GM23338 (cell line): ENCODE data around the gene PRKG2. TPM values are rescaled to one million over a fixed set of nuclear protein-coding genes. Genes with fewer than 3 reads are reported as not detected.

Experiments used
- ATAC-seq: fragments of 200-7000 bp; cut with Tn5 transposase; 3 replicates; pipeline ENCODE4 v1.9.1; 2020
- DNase-seq: peaks from one replicate; pipeline ENCODE4 v3.0.0-alpha.2; 2015; ENCODE audit warnings: low spot score
- H2AFZ ChIP-seq: fragments of 200-600 bp; sonication (generic); 2 replicates; pipeline ENCODE4 v1.8.0; 2016; ENCODE audit warnings: antibody characterized with exemption, mild to moderate bottlenecking, moderate library complexity
- H3F3A ChIP-seq: fragments of 200-600 bp; sonication (generic); replicated peaks from 2 replicates; pipeline ENCODE4 v1.8.0; 2017; ENCODE audit warnings: antibody characterized with exemption, mixed run types, low read depth
- H3K27ac ChIP-seq: fragments of 200-600 bp; sonication (generic); 2 replicates; pipeline ENCODE4 v1.6.1; 2016; ENCODE audit warnings: low read depth
- H3K27me3 ChIP-seq: fragments of 200-600 bp; sonication (generic); 2 replicates; pipeline ENCODE4 v1.8.0; 2016; ENCODE audit warnings: mild to moderate bottlenecking, mixed run types, moderate library complexity; ENCODE audit not compliant: insufficient read depth
- H3K36me3 ChIP-seq: fragments of 200-600 bp; sonication (generic); 2 replicates; pipeline ENCODE4 v1.8.0; 2016; ENCODE audit warnings: mild to moderate bottlenecking; ENCODE audit not compliant: insufficient read depth
- H3K4me1 ChIP-seq: fragments of 200-600 bp; sonication (generic); 2 replicates; pipeline ENCODE4 v1.8.0; 2016; ENCODE audit warnings: mild to moderate bottlenecking, moderate library complexity; ENCODE audit not compliant: insufficient read depth
- H3K4me2 ChIP-seq: fragments of 200-600 bp; sonication (generic); 2 replicates; pipeline ENCODE4 v1.7.1; 2017; ENCODE audit warnings: mixed run types
- H3K4me3 ChIP-seq: fragments of 200-600 bp; sonication (generic); 2 replicates; pipeline ENCODE4 v1.6.1; 2016; ENCODE audit warnings: mixed run types
- H3K79me2 ChIP-seq: fragments of 200-600 bp; sonication (generic); replicated peaks from 2 replicates; pipeline ENCODE4 v1.8.0; 2017; ENCODE audit warnings: mild to moderate bottlenecking; ENCODE audit not compliant: insufficient read depth
- H3K9me2 ChIP-seq: fragments of 200-600 bp; sonication (generic); 2 replicates; pipeline ENCODE4 v1.8.0; 2017; ENCODE audit not compliant: insufficient read depth
- H4K20me1 ChIP-seq: fragments of 200-600 bp; sonication (generic); replicated peaks from 2 replicates; pipeline ENCODE4 v1.8.0; 2017; ENCODE audit warnings: mild to moderate bottlenecking; ENCODE audit not compliant: insufficient read depth
- H3K27ac Mint-ChIP-seq: 2 replicates; pipeline ENCODE4 v1.8.0; 2020; ENCODE audit warnings: inconsistent platforms, mild to moderate bottlenecking, moderate library complexity, mixed read lengths
- H3K27me3 Mint-ChIP-seq: 3 replicates; pipeline ENCODE4 v1.8.0; 2022; ENCODE audit warnings: low read depth, mild to moderate bottlenecking, moderate library complexity, mixed read lengths, inconsistent platforms; ENCODE audit not compliant: insufficient read depth, poor library complexity
- H3K36me3 Mint-ChIP-seq: 3 replicates; pipeline ENCODE4 v1.8.0; 2021; ENCODE audit warnings: low read depth, mild to moderate bottlenecking, inconsistent platforms, moderate library complexity, mixed read lengths
- H3K4me1 Mint-ChIP-seq: 3 replicates; pipeline ENCODE4 v1.8.0; 2020; ENCODE audit warnings: mild to moderate bottlenecking, inconsistent platforms, mixed read lengths
- H3K4me3 Mint-ChIP-seq: 3 replicates; pipeline ENCODE4 v1.8.0; 2021; ENCODE audit warnings: moderate library complexity, mild to moderate bottlenecking, inconsistent platforms, mixed read lengths
- H3K9me3 Mint-ChIP-seq: 3 replicates; pipeline ENCODE4 v1.8.0; 2020; ENCODE audit warnings: moderate library complexity, mild to moderate bottlenecking, inconsistent platforms, mixed read lengths
- CREB1 ChIP-seq: fragments of 250-450 bp; sonication (Bioruptor Pico); IDR thresholded peaks from 2 replicates; pipeline ENCODE4 v1.5.0; 2020; ENCODE audit warnings: low read depth, mild to moderate bottlenecking, moderate library complexity
- CTCF ChIP-seq, 2 experiments: fragments of 200-600 bp in 1 of 2; sonication (generic) in 1 of 2; conservative IDR thresholded peaks; 2 replicates each; pipeline versions ENCODE4 v1.5.1 to v1.6.1; 2016 to 2017; ENCODE audit warnings: antibody characterized with exemption in 2 of 2, low read depth in 2 of 2, mild to moderate bottlenecking in 2 of 2, moderate library complexity in 1 of 2
- EZH2 ChIP-seq: fragments of 200-600 bp; sonication (generic); IDR thresholded peaks from one replicate; pipeline ENCODE4 v1.8.0; 2017; ENCODE audit warnings: antibody characterized with exemption, mild to moderate bottlenecking, low read depth; ENCODE audit not compliant: unreplicated experiment
- EZH2phosphoT487 ChIP-seq: fragments of 200-600 bp; sonication (generic); IDR thresholded peaks from one replicate; pipeline ENCODE4 v1.8.1; 2018; ENCODE audit warnings: antibody characterized with exemption; ENCODE audit not compliant: unreplicated experiment
- JUNB ChIP-seq: IDR thresholded peaks from one replicate; pipeline ENCODE4 v1.6.1; 2016; ENCODE audit warnings: antibody characterized with exemption; ENCODE audit not compliant: unreplicated experiment
- NANOG ChIP-seq: IDR thresholded peaks from 2 replicates; pipeline ENCODE4 v1.6.1; 2016; ENCODE audit warnings: antibody characterized with exemption, borderline replicate concordance
- POLR2AphosphoS5 ChIP-seq: IDR thresholded peaks from 2 replicates; pipeline ENCODE4 v1.6.1; 2016; ENCODE audit warnings: antibody characterized with exemption, low read depth
- REST ChIP-seq: IDR thresholded peaks from one replicate; pipeline ENCODE4 v1.6.1; 2018; ENCODE audit warnings: antibody characterized with exemption; ENCODE audit not compliant: unreplicated experiment
- STAT1 ChIP-seq: IDR thresholded peaks from one replicate; pipeline ENCODE4 v1.6.1; 2016; ENCODE audit warnings: antibody characterized with exemption; ENCODE audit not compliant: unreplicated experiment
- ZNF114 ChIP-seq: fragments of 250-450 bp; sonication (Bioruptor Pico); IDR thresholded peaks from 2 replicates; pipeline ENCODE4 v1.5.0; 2020; ENCODE audit warnings: mild to moderate bottlenecking, moderate library complexity
- ZNF331 ChIP-seq: fragments of 250-450 bp; sonication (Bioruptor Pico); IDR thresholded peaks from 2 replicates; pipeline ENCODE4 v1.5.0; 2020; ENCODE audit warnings: low read depth, mild to moderate bottlenecking, moderate library complexity
- ZNF462 ChIP-seq: fragments of 250-450 bp; sonication (Bioruptor Pico); IDR thresholded peaks from 2 replicates; pipeline ENCODE4 v1.5.0; 2020; ENCODE audit warnings: mild to moderate bottlenecking, moderate library complexity
- polyA plus RNA-seq: library from polyadenylated mRNA; unstranded; fragments of >200 nt; fragmentation: Nextera tagmentation; extraction: Ambion mirVana; gene quantifications from 2 replicates; pipeline ENCODE4 v1.2.1, GENCODE V29; 2016
- total RNA-seq: library from RNA; depleted of rRNA; stranded (reverse); fragments of >200 nt; shearing (Covaris generic); gene quantifications from 2 replicates; pipeline ENCODE4 v1.2.3, GENCODE V29; 2014

Gene PRKG2
- total and polyA plus RNA-seq, 2 experiments from 2014 or later, result 1.9 to 3.6 TPM

GRCh38 chr4:81199831-81200230 lies 15.2 kb downstream of the PRKG2 start (continued):
- TF ChIP-seq CTCF (conservative IDR thresholded peaks at IDR 0.05; ENCODE audit: low read depth in 2 of 2), result no peak
- no peak for TF ChIP-seq ZNF331

- Histone ChIP-seq H3K4me1 (no peaks in the 10 kb centered on the region), H3K4me2 (no peak overlapping the region), H3F3A (no peaks in the 10 kb centered on the region), H3K27ac (no peak overlapping the region), H2AFZ (no peak overlapping the region), H3K27me3 (no peaks in the 10 kb centered on the region), H3K79me2 (no peaks in the 10 kb centered on the region), H3K9me2 (no peaks in the 10 kb centered on the region), H3K4me3 (no peak overlapping the region), H3K36me3 (no peaks in the 10 kb centered on the region), H4K20me1 (no peaks in the 10 kb centered on the region)
- DNase-seq (no peak), ATAC-seq (no peak)
- no peaks in the 10 kb centered on the region for H3K4me1 Mint-ChIP-seq
- H3K27ac Mint-ChIP-seq, result no peak overlapping the region
- H3K36me3 Mint-ChIP-seq, result no peaks in the 10 kb centered on the region
- H3K4me3 Mint-ChIP-seq, result no peak overlapping the region
- H3K9me3 Mint-ChIP-seq, result no peaks in the 10 kb centered on the region
- no peaks in the 10 kb centered on the region for H3K27me3 Mint-ChIP-seq
- no peak for TF ChIP-seq NANOG
- no peak for TF ChIP-seq ZNF331
- no peak for TF ChIP-seq ZNF462 (CRISPR knock-in tag)
- TF ChIP-seq POLR2AphosphoS5, result no peak
- no peak for TF ChIP-seq CREB1 (CRISPR knock-in tag)
- no peak for TF ChIP-seq EZH2phosphoT487
- no peak for TF ChIP-seq JUNB
- TF ChIP-seq STAT1, result no peak
- TF ChIP-seq REST, result no peak
- no peak for TF ChIP-seq ZNF114
- TF ChIP-seq EZH2, result no peak
- no peak for TF ChIP-seq CTCF (conservative IDR thresholded peaks at IDR 0.05; ENCODE audit: low read depth in 2 of 2)
Observed at GRCh38 chr4:81198609-81199008, 16.4 kb downstream of the PRKG2 start.
